ENCODE results near the gene ASTN2. TPM values are rescaled to one million over a fixed set of nuclear protein-coding genes. Genes with fewer than 3 reads are reported as not detected.

The ASTN2 gene
- total RNA-seq, 1 donor: 3.1 TPM

GRCh38 chr9:116736399-116737151, 678.3 kb downstream of the ASTN2 start:
- no peaks in the 10 kb centered on the region for H3K27me3 ChIP-seq (ENCODE audit: insufficient read depth, low read length)
- H3K9me3 ChIP-seq (ENCODE audit: low read depth, low read length): no peaks in the 10 kb centered on the region

GRCh38 chr9:116733010-116733641, 681.7 kb downstream of the ASTN2 start:
- H3K9me3 ChIP-seq (ENCODE audit: low read depth, low read length): no peaks in the 10 kb centered on the region
- H3K4me1 ChIP-seq (ENCODE audit: insufficient read depth, low read length): no peaks in the 10 kb centered on the region
- no peak overlapping the region for H3K4me3 ChIP-seq (ENCODE audit: low read length)
- no peaks in the 10 kb centered on the region for H3K27me3 ChIP-seq (ENCODE audit: insufficient read depth, low read length)

More at GRCh38 chr9:116736399-116737151, 678.3 kb downstream of the ASTN2 start:
- Histone ChIP-seq H3K4me3 (ENCODE audit: low read length) (no peak overlapping the region), H3K4me1 (ENCODE audit: insufficient read depth, low read length) (no peaks in the 10 kb centered on the region)

- H3K4me1 ChIP-seq (ENCODE audit: insufficient read depth, low read length): no peaks in the 10 kb centered on the region
- no peaks in the 10 kb centered on the region for H3K9me3 ChIP-seq (ENCODE audit: low read depth, low read length)
- no peak overlapping the region for H3K4me3 ChIP-seq (ENCODE audit: low read length)
- no peaks in the 10 kb centered on the region for H3K27me3 ChIP-seq (ENCODE audit: insufficient read depth, low read length)
These were observed 688.3 kb downstream of the ASTN2 start for GRCh38 chr9:116726602-116727001.

- Histone ChIP-seq H3K4me3 (ENCODE audit: low read length) (no peak overlapping the region), H3K27me3 (ENCODE audit: insufficient read depth, low read length) (no peaks in the 10 kb centered on the region), H3K4me1 (ENCODE audit: insufficient read depth, low read length) (no peaks in the 10 kb centered on the region), H3K9me3 (ENCODE audit: low read depth, low read length) (no peaks in the 10 kb centered on the region)
These were observed 690.7 kb downstream of the ASTN2 start for GRCh38 chr9:116724123-116724522.

- Histone ChIP-seq H3K4me3 (ENCODE audit: low read length) (no peak overlapping the region), H3K9me3 (ENCODE audit: low read depth, low read length) (no peaks in the 10 kb centered on the region), H3K27me3 (ENCODE audit: insufficient read depth, low read length) (no peaks in the 10 kb centered on the region), H3K4me1 (ENCODE audit: insufficient read depth, low read length) (no peaks in the 10 kb centered on the region)
These were observed 692.9 kb downstream of the ASTN2 start for GRCh38 chr9:116721944-116722343.

GRCh38 chr9:116721411-116721810, 693.4 kb downstream of the ASTN2 start:
- no peak overlapping the region for H3K4me3 ChIP-seq (ENCODE audit: low read length)
- no peaks in the 10 kb centered on the region for H3K27me3 ChIP-seq (ENCODE audit: insufficient read depth, low read length)
- no peaks in the 10 kb centered on the region for H3K9me3 ChIP-seq (ENCODE audit: low read depth, low read length)
- H3K4me1 ChIP-seq (ENCODE audit: insufficient read depth, low read length): no peaks in the 10 kb centered on the region

- no peaks in the 10 kb centered on the region for H3K9me3 ChIP-seq (ENCODE audit: low read depth, low read length)
- no peaks in the 10 kb centered on the region for H3K27me3 ChIP-seq (ENCODE audit: insufficient read depth, low read length)
- H3K4me3 ChIP-seq (ENCODE audit: low read length): no peak overlapping the region
- H3K4me1 ChIP-seq (ENCODE audit: insufficient read depth, low read length): no peaks in the 10 kb centered on the region
These were observed 694.7 kb downstream of the ASTN2 start for GRCh38 chr9:116720111-116720510.

GRCh38 chr9:116718111-116718510, 696.7 kb downstream of the ASTN2 start:
- Histone ChIP-seq H3K4me1 (ENCODE audit: insufficient read depth, low read length) (no peaks in the 10 kb centered on the region), H3K9me3 (ENCODE audit: low read depth, low read length) (no peaks in the 10 kb centered on the region), H3K4me3 (ENCODE audit: low read length) (no peak overlapping the region), H3K27me3 (ENCODE audit: insufficient read depth, low read length) (no peaks in the 10 kb centered on the region)

- Histone ChIP-seq H3K9me3 (ENCODE audit: low read depth, low read length) (no peaks in the 10 kb centered on the region), H3K4me1 (ENCODE audit: insufficient read depth, low read length) (no peaks in the 10 kb centered on the region), H3K4me3 (ENCODE audit: low read length) (no peak overlapping the region), H3K27me3 (ENCODE audit: insufficient read depth, low read length) (no peaks in the 10 kb centered on the region)
These were observed 697.7 kb downstream of the ASTN2 start for GRCh38 chr9:116717150-116717549.

GRCh38 chr9:116716438-116716837, 698.4 kb downstream of the ASTN2 start:
- Histone ChIP-seq H3K9me3 (ENCODE audit: low read depth, low read length) (no peaks in the 10 kb centered on the region), H3K4me3 (ENCODE audit: low read length) (no peak overlapping the region), H3K27me3 (ENCODE audit: insufficient read depth, low read length) (no peaks in the 10 kb centered on the region), H3K4me1 (ENCODE audit: insufficient read depth, low read length) (no peaks in the 10 kb centered on the region)

GRCh38 chr9:116715751-116716150, 699.1 kb downstream of the ASTN2 start:
- Histone ChIP-seq H3K9me3 (ENCODE audit: low read depth, low read length) (no peaks in the 10 kb centered on the region), H3K4me1 (ENCODE audit: insufficient read depth, low read length) (no peaks in the 10 kb centered on the region), H3K27me3 (ENCODE audit: insufficient read depth, low read length) (no peaks in the 10 kb centered on the region), H3K4me3 (ENCODE audit: low read length) (no peak overlapping the region)

- no peaks in the 10 kb centered on the region for H3K27me3 ChIP-seq (ENCODE audit: insufficient read depth, low read length)
- no peaks in the 10 kb centered on the region for H3K9me3 ChIP-seq (ENCODE audit: low read depth, low read length)
- H3K4me3 ChIP-seq (ENCODE audit: low read length): no peak overlapping the region
- H3K4me1 ChIP-seq (ENCODE audit: insufficient read depth, low read length): no peaks in the 10 kb centered on the region
These were observed 701.6 kb downstream of the ASTN2 start for GRCh38 chr9:116713271-116713670.

- H3K27me3 ChIP-seq (ENCODE audit: insufficient read depth, low read length): no peaks in the 10 kb centered on the region
- no peak overlapping the region for H3K4me3 ChIP-seq (ENCODE audit: low read length)
- H3K9me3 ChIP-seq (ENCODE audit: low read depth, low read length): no peaks in the 10 kb centered on the region
- H3K4me1 ChIP-seq (ENCODE audit: insufficient read depth, low read length): no peaks in the 10 kb centered on the region
These were observed 702.1 kb downstream of the ASTN2 start for GRCh38 chr9:116712781-116713180.

GRCh38 chr9:116706310-116707290, 708.3 kb downstream of the ASTN2 start:
- no peak overlapping the region for H3K4me3 ChIP-seq (ENCODE audit: low read length)
- no peaks in the 10 kb centered on the region for H3K27me3 ChIP-seq (ENCODE audit: insufficient read depth, low read length)
- H3K9me3 ChIP-seq (ENCODE audit: low read depth, low read length): no peaks in the 10 kb centered on the region
- H3K4me1 ChIP-seq (ENCODE audit: insufficient read depth, low read length): no peaks in the 10 kb centered on the region

- no peaks in the 10 kb centered on the region for H3K9me3 ChIP-seq (ENCODE audit: low read depth, low read length)
- H3K27me3 ChIP-seq (ENCODE audit: insufficient read depth, low read length): no peaks in the 10 kb centered on the region
These were observed 709.3 kb downstream of the ASTN2 start for GRCh38 chr9:116705531-116705930.

More at GRCh38 chr9:116705531-116705930, 709.3 kb downstream of the ASTN2 start:
- Histone ChIP-seq H3K4me3 (ENCODE audit: low read length) (no peak overlapping the region), H3K4me1 (ENCODE audit: insufficient read depth, low read length) (no peaks in the 10 kb centered on the region)

Data from mononuclear cell (primary cell).